Trophoblast cell (in vitro differentiated cells and primary cell): ENCODE measurements around the gene IQSEC3. TPM values are rescaled to one million over a fixed set of nuclear protein-coding genes. Genes with fewer than 3 reads are reported as not detected.
"Not testable (repeated sequence)": the region's sequence is repeated elsewhere in the genome, so short reads cannot be mapped to it uniquely, and the experiment has no call there.

Experiments
- DNase-seq, 2 donors: peaks; one replicate each; pipeline ENCODE4 v3.0.0-alpha.2; 2016
- H2AFZ ChIP-seq: 2 replicates; pipeline ENCODE4 v1.6.1; 2013; ENCODE audit warnings: low read length, moderate library complexity, mild to moderate bottlenecking; ENCODE audit not compliant: insufficient read depth, poor library complexity
- H2AK5ac ChIP-seq: 2 replicates; pipeline ENCODE4 v1.6.1; 2013; ENCODE audit warnings: mild to moderate bottlenecking, low read length
- H2BK120ac ChIP-seq: 2 replicates; pipeline ENCODE4 v1.6.1; 2013; ENCODE audit warnings: low read length, mild to moderate bottlenecking, moderate library complexity; ENCODE audit not compliant: insufficient read depth, poor library complexity
- H2BK12ac ChIP-seq: 2 replicates; pipeline ENCODE4 v1.6.1; 2013; ENCODE audit warnings: mild to moderate bottlenecking, low read length, moderate library complexity
- H2BK5ac ChIP-seq: 2 replicates; pipeline ENCODE4 v1.6.1; 2013; ENCODE audit warnings: low read length, low read depth, moderate library complexity, mild to moderate bottlenecking; ENCODE audit not compliant: poor library complexity
- H3K14ac ChIP-seq: 2 replicates; pipeline ENCODE4 v1.6.1; 2013; ENCODE audit warnings: mild to moderate bottlenecking, low read length
- H3K18ac ChIP-seq: 2 replicates; pipeline ENCODE4 v1.6.1; 2013; ENCODE audit warnings: mild to moderate bottlenecking, low read length
- H3K23ac ChIP-seq: 2 replicates; pipeline ENCODE4 v1.6.1; 2013; ENCODE audit warnings: low read length
- H3K27ac ChIP-seq: 2 replicates; pipeline ENCODE4 v1.5.1; 2013; ENCODE audit warnings: low read depth, mild to moderate bottlenecking, inconsistent platforms, low read length, moderate library complexity
- H3K27me3 ChIP-seq: 2 replicates; pipeline ENCODE4 v1.6.1; 2013; ENCODE audit warnings: inconsistent platforms, mild to moderate bottlenecking, low read length, moderate library complexity; ENCODE audit not compliant: insufficient read depth
- H3K36me3 ChIP-seq, 2 experiments: 1 replicate in 1 of 2; 2 replicates in 1 of 2; pipeline ENCODE4 v1.6.1; 2013; ENCODE audit warnings: low read length in 2 of 2, mild to moderate bottlenecking in 2 of 2, moderate library complexity in 1 of 2; ENCODE audit not compliant: insufficient read depth in 2 of 2, control insufficient read depth in 1 of 2
- H3K4ac ChIP-seq: 2 replicates; pipeline ENCODE4 v1.6.1; 2013; ENCODE audit warnings: low read depth, mild to moderate bottlenecking, low read length, moderate library complexity
- H3K4me1 ChIP-seq, 2 experiments: 1 replicate in 1 of 2; 2 replicates in 1 of 2; pipeline ENCODE4 v1.6.1; 2013; ENCODE audit warnings: low read length in 2 of 2, mild to moderate bottlenecking in 2 of 2, moderate library complexity in 1 of 2; ENCODE audit not compliant: insufficient read depth in 2 of 2, control insufficient read depth in 1 of 2
- H3K4me2 ChIP-seq: 2 replicates; pipeline ENCODE4 v1.6.1; 2013; ENCODE audit warnings: inconsistent platforms, mild to moderate bottlenecking, low read length, moderate library complexity
- H3K4me3 ChIP-seq: 2 replicates; pipeline ENCODE4 v1.5.1; 2013; ENCODE audit warnings: mild to moderate bottlenecking, low read depth, low read length, inconsistent platforms
- H3K79me1 ChIP-seq: one replicate; pipeline ENCODE4 v1.6.1; 2013; ENCODE audit warnings: low read length
- H3K79me2 ChIP-seq: 2 replicates; pipeline ENCODE4 v1.6.1; 2013; ENCODE audit warnings: low read length, mild to moderate bottlenecking; ENCODE audit not compliant: control insufficient read depth, insufficient read depth, poor library complexity
- H3K9ac ChIP-seq: 2 replicates; pipeline ENCODE4 v1.6.1; 2013; ENCODE audit warnings: mild to moderate bottlenecking, low read length
- H3K9me3 ChIP-seq: 2 replicates; pipeline ENCODE4 v1.6.1; 2013; ENCODE audit warnings: low read depth, mild to moderate bottlenecking, control low read depth, inconsistent platforms, low read length; ENCODE audit not compliant: insufficient read depth
- H4K12ac ChIP-seq: 2 replicates; pipeline ENCODE4 v1.6.1; 2013; ENCODE audit warnings: low read depth, mild to moderate bottlenecking, low read length, moderate library complexity
- H4K8ac ChIP-seq: 2 replicates; pipeline ENCODE4 v1.6.1; 2013; ENCODE audit warnings: low read depth, mild to moderate bottlenecking, low read length, moderate library complexity
- H4K91ac ChIP-seq: one replicate; pipeline ENCODE4 v1.6.1; 2013; ENCODE audit warnings: low read depth, mild to moderate bottlenecking, low read length, moderate library complexity
- WGBS: extraction: QIAGEN DNeasy Blood & Tissue Kit; methylation state at CpG from one replicate; pipeline ENCODE4 v1.1.7; 2013; ENCODE audit warnings: missing lambda C conversion rate; ENCODE audit not compliant: insufficient read length, insufficient coverage; ENCODE audit errors: extremely low coverage; 5-methylcytosine and 5-hydroxymethylcytosine counted together
- polyA plus RNA-seq: library from polyadenylated mRNA; stranded (reverse); fragments of 200-250 nt; gene quantifications from 2 replicates; pipeline ENCODE4 v1.2.3, GENCODE V29; 2013

The IQSEC3 gene
- polyA plus RNA-seq, result 0.01 and 0.21 TPM in 2 replicates

DNA sequence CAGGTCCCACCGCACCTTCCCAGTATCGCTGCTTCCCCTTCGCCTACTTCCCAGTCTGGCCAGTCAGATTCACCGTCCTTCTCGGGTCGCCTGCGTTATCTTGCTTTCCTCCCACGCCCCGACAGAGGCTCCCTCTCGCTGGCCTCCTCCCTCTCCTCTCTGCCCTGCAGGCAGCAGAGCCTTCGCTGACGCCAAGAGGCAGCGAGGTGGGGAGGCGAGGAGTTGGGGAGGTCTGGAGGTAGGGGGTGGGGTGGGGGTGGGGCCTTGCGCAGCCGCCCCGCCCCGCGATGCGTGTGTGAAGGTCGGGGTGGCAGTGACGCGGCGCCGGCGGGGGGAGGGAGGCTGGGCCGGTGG lies at the start of gene IQSEC3:
TSS of gene IQSEC3 (plus strand) at position 340 of the 354 bp plus-strand sequence. CDS start 116 bp downstream, outside the sequence.
- H3K4me1 ChIP-seq, H3K27ac ChIP-seq, H4K91ac ChIP-seq, H4K8ac ChIP-seq, H3K36me3 ChIP-seq, H3K9me3 ChIP-seq, H3K4me3 ChIP-seq, H3K18ac ChIP-seq, H2AK5ac ChIP-seq, H3K79me1 ChIP-seq, H3K9ac ChIP-seq, H2AFZ ChIP-seq, H2BK12ac ChIP-seq, H3K27me3 ChIP-seq, H3K79me2 ChIP-seq, H2BK120ac ChIP-seq, H4K12ac ChIP-seq, H3K14ac ChIP-seq, H3K4ac ChIP-seq, DNase-seq, H3K23ac ChIP-seq, H2BK5ac ChIP-seq: not testable (repeated sequence)
- H3K4me2 ChIP-seq, result peak within 1 kb of the TSS; percentile 86
- whole genome bisulfite sequencing, result no CpG with 5 or more reads among the region's 27 CpGs

GRCh38 chr12:17370-18340 lies 48.9 kb upstream of the IQSEC3 start:
- H3K4me3 ChIP-seq, H2BK120ac ChIP-seq, H4K12ac ChIP-seq, H2BK5ac ChIP-seq, H2AFZ ChIP-seq, H4K8ac ChIP-seq, H3K79me1 ChIP-seq, H4K91ac ChIP-seq, H3K27me3 ChIP-seq, H3K14ac ChIP-seq, H3K4me1 ChIP-seq, H3K23ac ChIP-seq, H3K4ac ChIP-seq, H3K4me2 ChIP-seq, H3K9ac ChIP-seq, H3K18ac ChIP-seq, H2AK5ac ChIP-seq, H3K9me3 ChIP-seq, H3K27ac ChIP-seq, H2BK12ac ChIP-seq, DNase-seq, H3K79me2 ChIP-seq: not testable (repeated sequence)
- peaks cover 19 to 22% of the 10 kb centered on the region in 2 experiments for H3K36me3 ChIP-seq
- no CpG with 5 or more reads among the region's 23 CpGs for WGBS

GRCh38 chr12:18821-19567 lies 47.6 kb upstream of the IQSEC3 start:
- H4K8ac ChIP-seq, H3K27ac ChIP-seq, H2AK5ac ChIP-seq, H3K4ac ChIP-seq, H3K9ac ChIP-seq, H3K27me3 ChIP-seq, H2BK120ac ChIP-seq, H3K4me3 ChIP-seq, H3K14ac ChIP-seq, H2AFZ ChIP-seq, H3K4me1 ChIP-seq, H4K12ac ChIP-seq, H2BK12ac ChIP-seq, H3K18ac ChIP-seq, H3K23ac ChIP-seq, H3K79me2 ChIP-seq, DNase-seq, H2BK5ac ChIP-seq, H3K9me3 ChIP-seq, H4K91ac ChIP-seq, H3K79me1 ChIP-seq, H3K4me2 ChIP-seq: not testable (repeated sequence)
- no CpG with 5 or more reads among the region's 26 CpGs for WGBS
- peaks cover 19 to 25% of the 10 kb centered on the region in 2 experiments for H3K36me3 ChIP-seq

- H3K4me2 ChIP-seq, H2AFZ ChIP-seq, H2BK5ac ChIP-seq, DNase-seq, H3K27ac ChIP-seq, H3K79me1 ChIP-seq, H3K4ac ChIP-seq, H3K14ac ChIP-seq, H4K91ac ChIP-seq, H3K18ac ChIP-seq, H2BK12ac ChIP-seq, H2AK5ac ChIP-seq, H3K23ac ChIP-seq, H3K4me3 ChIP-seq, H3K4me1 ChIP-seq, H4K12ac ChIP-seq, H3K9ac ChIP-seq, H4K8ac ChIP-seq, H3K9me3 ChIP-seq, H2BK120ac ChIP-seq, H3K79me2 ChIP-seq, H3K27me3 ChIP-seq: not testable (repeated sequence)
- no CpG with 5 or more reads among the region's 11 CpGs for WGBS
- peaks cover 19 to 25% of the 10 kb centered on the region in 2 experiments for H3K36me3 ChIP-seq
These were observed 46.7 kb upstream of the IQSEC3 start for GRCh38 chr12:19906-20305.
